Body of pancreas (tissue), 4 donors: ENCODE measurements around the gene ITGB4. TPM values are rescaled to one million over a fixed set of nuclear protein-coding genes. Genes with fewer than 3 reads are reported as not detected.

Experiments used
- ATAC-seq: fragments of 150-250 bp; one replicate; pipeline ENCODE4 v1.9.1; 2016
- DNase-seq, 4 donors: peaks; one replicate each; pipeline ENCODE4 v3.0.0-alpha.2; 2019
- H3K27ac ChIP-seq, 4 donors: fragments of 200-600 bp; sonication (generic); 1 replicate in 3 of 4; 2 replicates in 1 of 4; pipeline versions ENCODE4 v1.5.1 to v1.6.1; 2016 to 2019; ENCODE audit warnings: mild to moderate bottlenecking in 1 of 4, mixed read lengths in 1 of 4, moderate library complexity in 1 of 4
- H3K27me3 ChIP-seq, 2 donors: fragments of 200-600 bp; sonication (generic); one replicate each; pipeline ENCODE4 v1.6.0; 2016; ENCODE audit warnings: mild to moderate bottlenecking in 1 of 2
- H3K36me3 ChIP-seq, 2 donors: fragments of 200-600 bp; sonication (generic); replicated peaks in 1 of 2; 2 replicates each; pipeline ENCODE4 v1.5.1; 2016; ENCODE audit warnings: low read depth in 2 of 2; ENCODE audit not compliant: insufficient read depth in 1 of 2
- H3K4me1 ChIP-seq: fragments of 200-600 bp; sonication (generic); one replicate; pipeline ENCODE4 v1.6.0; 2016
- H3K4me3 ChIP-seq, 2 donors: fragments of 200-600 bp; sonication (generic); 1 replicate in 1 of 2; 2 replicates in 1 of 2; pipeline ENCODE4 v1.5.1; 2016 to 2019
- H3K9me3 ChIP-seq, 3 donors: fragments of 200-600 bp; sonication (generic); 1 replicate in 2 of 3; 2 replicates in 1 of 3; pipeline ENCODE4 v1.5.1; 2016
- CTCF ChIP-seq, 7 experiments: fragments of 450-650 bp in 4 of 7; fragments of 200-600 bp in 3 of 7; sonication (generic) in 3 of 7; IDR thresholded peaks; one replicate each; pipeline ENCODE4 v1.5.1; 2016 to 2019; ENCODE audit warnings: antibody characterized with exemption in 7 of 7
- POLR2A ChIP-seq, 3 donors: fragments of 450-650 bp; IDR thresholded peaks; one replicate each; pipeline ENCODE4 v1.6.1; 2016; ENCODE audit warnings: antibody characterized with exemption in 3 of 3, mild to moderate bottlenecking in 2 of 3
- WGBS, 2 donors: methylation state at CpG; one replicate each; pipeline ENCODE4 v1.1.5; 2017; 5-methylcytosine and 5-hydroxymethylcytosine counted together
- intact Hi-C: fragments of 100-400 bp; cut with DNase I; formaldehyde crosslinking; loops from one replicate; pipeline ENCODE4 v1.15.1; 2023
- total RNA-seq, 2 donors: library from RNA; depleted of rRNA; stranded (reverse); fragments of >200 nt; gene quantifications; one replicate each; pipeline ENCODE4 v1.1.0, GENCODE V29; 2016

The ITGB4 gene
- total RNA-seq, 2 donors from 2014 or later = 25.1 to 33.7 TPM

GRCh38 chr17:75704963-75705875 is 16.0 kb upstream of the ITGB4 start:
- no peaks in the 10 kb centered on the region for H3K9me3 ChIP-seq
- peaks cover 13% of the 10 kb centered on the region for H3K4me1 ChIP-seq
- ATAC-seq (no peak), DNase-seq (no peak)
- intact Hi-C loops = no loop called here
- H3K27me3 ChIP-seq = no peaks in the 10 kb centered on the region
- TF ChIP-seq CTCF (IDR thresholded peaks at IDR 0.05) (no peak), POLR2A (IDR thresholded peaks at IDR 0.05) (no peak)
- no peak overlapping the region for H3K27ac ChIP-seq
- peaks cover 23 to 36% of the 10 kb centered on the region in 2 donors for H3K36me3 ChIP-seq
- 87 to 89% methylated on average over 15 to 26 of the region's 27 CpGs for WGBS, 2 donors
- H3K4me3 ChIP-seq = no peak overlapping the region

GRCh38 chr17:75706042-75706728 is 15.1 kb upstream of the ITGB4 start:
- DNase-seq = no peak
- Histone ChIP-seq H3K36me3 (peaks cover 23 to 35% of the 10 kb centered on the region in 2 donors), H3K4me1 (peaks cover 3% of the 10 kb centered on the region), H3K27ac (no peak overlapping the region), H3K4me3 (no peak overlapping the region), H3K27me3 (no peaks in the 10 kb centered on the region), H3K9me3 (no peaks in the 10 kb centered on the region)
- TF ChIP-seq POLR2A (IDR thresholded peaks at IDR 0.05) (no peak), CTCF (IDR thresholded peaks at IDR 0.05) (no peak)
- 92 to 94% methylated on average over 6 to 20 of the region's 20 CpGs for WGBS, 2 donors
- ATAC-seq = no peak
- intact Hi-C loops = no loop called here

GRCh38 chr17:75707079-75707571 is 14.1 kb upstream of the ITGB4 start:
- Histone ChIP-seq H3K36me3 (peaks cover 23 to 34% of the 10 kb centered on the region in 2 donors), H3K27ac (no peak overlapping the region)

GRCh38 chr17:75712446-75712845 is 8.8 kb upstream of the ITGB4 start:
- no peak for ATAC-seq
- no peak for DNase-seq
- no peak overlapping the region for H3K4me3 ChIP-seq
- intact Hi-C loops = no loop called here
- H3K4me1 ChIP-seq = no peaks in the 10 kb centered on the region
- no peaks in the 10 kb centered on the region for H3K27me3 ChIP-seq
- TF ChIP-seq CTCF (IDR thresholded peaks at IDR 0.05) = no peak
- no peak for TF ChIP-seq POLR2A (IDR thresholded peaks at IDR 0.05)
- H3K9me3 ChIP-seq = no peaks in the 10 kb centered on the region
- WGBS, 2 donors = 48 to 58% methylated on average over 2 of the region's 2 CpGs
- H3K36me3 ChIP-seq = peaks cover 0 to 3% of the 10 kb centered on the region in 2 donors
- no peak overlapping the region for H3K27ac ChIP-seq

More at GRCh38 chr17:75707079-75707571, 14.1 kb upstream of the ITGB4 start:
- ATAC-seq (peak; percentile 39), DNase-seq (peak in 1 of 4 donors; percentile 22)
- no peaks in the 10 kb centered on the region for H3K4me1 ChIP-seq
- intact Hi-C loops = no loop called here
- H3K4me3 ChIP-seq = no peak overlapping the region
- 79 to 84% methylated on average over 4 to 7 of the region's 12 CpGs for WGBS, 2 donors
- no peak for TF ChIP-seq CTCF (IDR thresholded peaks at IDR 0.05)
- no peak for TF ChIP-seq POLR2A (IDR thresholded peaks at IDR 0.05)
- no peaks in the 10 kb centered on the region for H3K27me3 ChIP-seq
- H3K9me3 ChIP-seq = no peaks in the 10 kb centered on the region
